Measurements from ENCODE around the gene NCKAP5. TPM values are rescaled to one million over a fixed set of nuclear protein-coding genes. Genes with fewer than 3 reads are reported as not detected.

NCKAP5 gene
- total RNA-seq, 1 donor: not detected

DNA sequence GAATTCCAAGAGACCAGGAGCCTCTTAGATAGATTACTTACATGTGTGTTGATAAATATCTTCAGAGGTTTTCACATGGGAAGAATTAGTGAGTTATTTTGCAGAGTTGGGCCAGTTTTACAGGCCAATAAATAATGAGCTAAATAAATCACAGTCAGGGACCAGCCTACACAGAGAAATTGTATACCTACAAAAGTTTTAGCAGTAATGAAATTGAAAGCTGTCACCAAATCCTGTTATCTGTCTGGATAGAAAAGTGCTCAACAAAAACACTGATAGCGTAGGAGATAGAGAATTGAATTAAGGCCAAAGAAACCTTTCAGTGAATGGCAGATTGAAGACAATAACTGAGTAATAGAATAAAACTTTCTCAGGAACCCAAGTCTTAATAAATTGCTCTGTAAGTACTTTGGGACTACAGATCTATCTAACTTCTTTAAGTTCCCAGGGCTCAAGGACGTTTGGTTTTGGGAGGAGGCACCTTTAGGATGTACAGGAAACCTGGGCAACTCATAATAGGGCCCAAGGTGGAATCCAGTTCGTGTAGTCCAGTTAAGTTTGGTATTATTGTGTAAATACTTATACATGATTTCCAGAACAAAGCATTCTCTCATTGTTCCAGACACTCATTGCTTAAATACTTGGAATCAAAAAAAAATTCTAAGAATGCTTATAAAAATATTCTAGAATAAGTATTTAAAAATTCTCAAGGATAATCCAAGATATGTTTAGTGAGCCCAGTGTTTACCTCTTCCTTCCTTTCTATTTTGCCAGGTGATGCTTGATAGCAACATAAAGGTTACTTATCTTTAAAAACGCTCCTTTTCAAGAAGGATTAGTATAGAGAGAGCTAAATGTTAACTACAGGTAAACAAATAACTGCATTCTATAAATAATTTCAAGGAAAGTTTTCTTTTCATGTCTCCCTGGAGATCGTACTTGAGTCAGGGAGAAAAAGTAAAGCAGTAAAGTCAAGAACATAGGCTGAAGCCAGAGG lies 134.5 kb downstream of the NCKAP5 start:
- no peak for DNase-seq (ENCODE audit: low read depth in 2 of 3, low spot score in 2 of 3)

DNA sequence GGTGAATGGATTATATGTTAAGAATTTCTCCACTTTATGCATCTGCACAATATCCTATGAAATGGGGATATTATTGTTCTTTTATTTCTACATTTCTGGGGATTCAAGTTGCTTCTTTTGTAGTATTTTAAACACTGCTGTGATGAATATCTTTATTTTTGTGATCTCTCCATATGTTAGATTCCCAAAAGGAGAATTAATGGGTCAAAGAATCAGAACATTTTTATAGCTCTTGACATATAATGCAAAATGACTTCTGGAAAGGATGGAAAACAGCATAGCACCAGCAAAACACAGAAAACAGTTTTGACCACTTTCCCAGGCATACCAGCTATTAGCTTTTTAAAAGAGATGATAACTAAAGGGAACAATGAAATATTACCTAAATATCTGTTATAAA lies 135.5 kb downstream of the NCKAP5 start:
- DNase-seq (ENCODE audit: low read depth in 2 of 3, low spot score in 2 of 3): no peak

- no peak for DNase-seq (ENCODE audit: low read depth in 2 of 3, low spot score in 2 of 3)
Observed at GRCh38 chr2:133431289-133431688, 137.0 kb downstream of the NCKAP5 start.

GRCh38 chr2:133426791-133427190 lies 141.5 kb downstream of the NCKAP5 start:
- no peak for DNase-seq (ENCODE audit: low read depth in 2 of 3, low spot score in 2 of 3)

DNA sequence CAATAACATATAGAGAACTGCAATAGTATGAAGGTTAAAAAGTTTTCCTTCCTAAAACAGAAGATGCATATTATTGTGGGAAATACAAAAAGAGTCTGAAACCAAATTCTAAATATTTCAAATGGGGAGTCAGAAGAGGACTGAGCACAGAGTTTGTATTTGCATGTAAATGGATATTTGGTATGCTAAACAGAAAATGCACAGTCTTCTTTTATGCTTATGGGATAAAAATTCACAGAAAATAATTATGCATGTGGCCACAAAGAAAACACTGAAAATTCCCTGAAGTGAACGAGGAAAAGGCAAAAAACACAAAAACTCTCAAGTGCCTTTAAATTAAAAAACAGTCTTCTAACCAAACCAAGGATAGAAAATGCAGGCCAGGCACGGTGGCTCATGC lies 142.7 kb downstream of the NCKAP5 start:
- DNase-seq (ENCODE audit: low read depth in 2 of 3, low spot score in 2 of 3): no peak

DNA sequence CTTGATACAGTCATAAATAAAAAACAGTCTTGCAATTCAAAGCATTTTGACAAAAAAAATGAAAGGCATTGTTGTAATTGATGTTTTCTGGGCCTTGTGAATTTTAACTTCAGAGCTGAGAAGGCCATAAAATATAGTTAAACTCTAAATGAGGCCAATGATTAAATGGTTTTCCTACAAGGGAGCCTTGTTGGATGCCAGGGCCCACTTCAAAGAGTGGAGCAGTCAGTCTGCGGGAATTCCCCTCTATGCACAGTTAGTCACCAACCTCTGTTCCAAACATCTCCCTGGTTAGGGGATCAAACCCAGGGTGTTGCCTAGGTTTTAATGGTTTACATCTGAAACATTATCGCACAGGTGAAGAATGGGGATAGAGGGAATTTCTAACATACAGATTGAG lies 143.4 kb downstream of the NCKAP5 start:
- no peak for DNase-seq (ENCODE audit: low read depth in 2 of 3, low spot score in 2 of 3)

DNA sequence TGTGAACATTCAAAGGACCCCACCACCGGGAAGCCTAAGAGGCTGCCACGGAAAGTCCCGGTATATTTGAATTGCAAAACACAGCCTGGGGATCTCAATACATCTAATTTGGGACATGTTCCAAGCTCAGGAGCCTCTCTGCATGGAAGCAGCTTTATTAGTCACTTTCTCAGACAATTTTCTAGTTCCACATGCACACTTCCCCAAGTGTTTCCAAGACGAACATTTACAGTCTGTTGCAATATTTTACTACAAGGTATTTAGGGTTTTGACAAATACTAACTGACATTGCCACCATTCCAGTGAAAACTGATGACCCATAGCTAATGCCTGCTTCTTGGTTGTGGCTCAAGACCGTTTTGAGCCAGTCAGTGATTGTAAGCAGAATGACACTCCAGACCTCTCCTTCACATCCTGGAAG lies 145.3 kb downstream of the NCKAP5 start:
- no peak for DNase-seq (ENCODE audit: low read depth in 2 of 3, low spot score in 2 of 3)

DNA sequence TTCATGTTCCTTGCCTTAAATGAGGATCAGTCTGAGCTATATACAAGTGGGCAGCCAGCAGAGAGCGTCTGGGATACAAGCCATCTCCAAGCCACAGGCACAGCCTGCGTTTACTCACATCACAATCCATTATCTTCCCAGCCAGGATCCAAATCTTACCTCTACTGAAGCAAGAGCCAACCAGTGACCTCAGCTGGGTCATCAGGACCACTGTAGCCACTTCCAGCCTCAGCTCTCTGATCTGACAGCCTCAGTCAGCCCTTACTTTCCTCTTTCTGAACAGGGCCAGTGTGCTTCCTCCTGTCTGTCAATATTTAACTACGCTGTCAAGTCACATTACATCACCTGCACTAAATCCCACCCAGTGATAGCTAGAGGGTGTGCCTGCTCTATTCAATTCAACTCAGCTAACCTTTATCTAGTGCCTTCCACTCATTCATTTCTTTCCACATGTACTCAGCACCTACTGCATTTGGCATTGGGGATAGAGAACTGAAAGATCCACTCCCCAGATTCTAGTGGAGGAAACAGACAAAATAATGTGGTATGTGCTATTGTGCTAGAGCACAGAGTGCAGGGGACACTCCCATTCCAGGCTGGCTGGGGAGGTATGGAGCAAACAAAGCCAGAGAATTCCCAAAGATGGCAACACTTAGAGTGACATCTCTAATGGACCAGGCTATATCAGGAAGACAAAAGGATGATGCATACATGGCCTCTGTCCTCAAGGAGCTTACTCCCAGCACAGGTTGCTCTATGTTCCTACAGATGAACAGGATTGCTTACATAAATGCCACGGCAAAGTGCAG lies 146.5 kb downstream of the NCKAP5 start:
- DNase-seq (ENCODE audit: low read depth in 2 of 3, low spot score in 2 of 3): no peak

GRCh38 chr2:133420788-133421187 lies 147.5 kb downstream of the NCKAP5 start:
- DNase-seq (ENCODE audit: low read depth in 2 of 3, low spot score in 2 of 3): no peak

DNA sequence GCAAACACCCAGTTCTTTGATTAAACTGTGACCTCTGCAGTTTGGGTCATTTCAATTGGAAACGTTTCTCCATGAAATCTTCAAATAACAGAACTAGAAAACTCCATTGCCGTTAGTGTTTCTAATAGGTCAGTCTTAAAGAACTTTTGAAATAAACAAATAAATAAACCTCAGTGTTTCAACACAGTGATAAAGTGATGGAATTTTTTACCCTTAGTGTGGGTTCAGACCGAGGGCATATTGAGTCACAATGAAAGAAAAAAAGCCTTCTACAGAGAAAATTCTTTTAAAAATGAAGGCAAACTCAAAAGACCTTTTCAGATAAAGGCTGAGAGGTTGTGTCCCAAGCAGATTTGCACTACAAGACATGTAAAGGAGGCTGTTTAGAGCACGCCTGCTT lies 149.6 kb downstream of the NCKAP5 start:
- DNase-seq (ENCODE audit: low read depth in 2 of 3, low spot score in 2 of 3): no peak

- DNase-seq (ENCODE audit: low read depth in 2 of 3, low spot score in 2 of 3): no peak
Observed at GRCh38 chr2:133418021-133418420, 150.2 kb downstream of the NCKAP5 start.

DNA sequence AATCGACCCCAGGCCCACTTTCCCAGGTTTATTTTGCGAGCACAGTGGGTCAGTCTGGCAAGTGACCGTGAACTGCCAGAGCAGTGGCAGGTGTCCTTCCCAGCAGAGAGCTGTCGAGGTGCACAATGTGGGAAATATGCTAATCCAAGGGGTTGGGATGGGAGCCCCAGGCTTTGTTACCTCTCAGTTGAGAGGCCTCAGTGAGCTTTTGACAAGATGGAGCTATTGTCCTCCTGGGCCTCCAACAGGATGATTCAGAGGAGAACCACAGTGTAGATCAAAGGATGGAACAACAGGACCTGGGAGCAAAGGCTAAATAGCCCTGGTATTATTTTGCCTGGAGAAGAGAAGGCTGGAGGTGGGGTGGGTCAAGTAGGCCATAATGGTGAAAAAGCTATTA lies 150.8 kb downstream of the NCKAP5 start:
- DNase-seq (ENCODE audit: low read depth in 2 of 3, low spot score in 2 of 3): no peak

DNA sequence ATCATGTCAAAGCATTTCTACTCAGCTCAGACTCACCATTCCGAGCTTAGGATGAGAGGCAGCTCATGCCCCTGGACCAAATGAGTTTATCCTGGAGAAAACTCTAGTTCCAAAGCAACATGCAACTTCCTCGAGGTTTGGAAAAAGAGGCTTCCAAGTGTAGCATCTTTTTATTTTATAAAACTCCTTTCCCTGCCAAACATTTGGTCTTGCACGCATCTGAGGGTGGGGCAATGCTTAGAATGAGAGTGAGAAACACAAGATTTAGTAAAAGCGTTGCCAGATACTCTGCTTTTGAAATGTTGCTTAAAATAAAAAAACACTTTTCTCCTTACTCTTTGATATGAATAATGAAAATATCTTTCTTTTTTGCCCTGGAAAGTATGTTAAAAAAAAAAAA lies 151.5 kb downstream of the NCKAP5 start:
- DNase-seq (ENCODE audit: low read depth in 2 of 3, low spot score in 2 of 3): no peak

DNA sequence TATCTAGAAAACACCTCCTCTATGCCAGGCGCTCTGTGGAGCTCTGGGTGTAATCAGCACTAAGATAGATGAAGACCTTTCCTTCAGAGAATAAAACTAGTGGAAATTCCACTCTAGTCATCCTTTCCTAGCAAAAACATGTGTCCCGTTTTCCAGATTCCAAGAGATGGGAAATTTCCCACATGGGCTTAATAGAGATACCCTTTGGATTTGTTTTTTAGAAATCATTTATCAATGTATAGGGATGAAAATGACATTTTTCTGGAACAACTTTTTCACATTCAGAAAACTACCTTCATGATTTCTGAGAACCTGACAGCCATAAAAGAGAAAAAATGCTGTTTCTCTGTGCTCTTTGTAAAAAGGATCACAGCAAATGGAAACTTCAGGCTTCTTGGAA lies 152.1 kb downstream of the NCKAP5 start:
- DNase-seq (ENCODE audit: low read depth in 2 of 3, low spot score in 2 of 3): no peak

DNA sequence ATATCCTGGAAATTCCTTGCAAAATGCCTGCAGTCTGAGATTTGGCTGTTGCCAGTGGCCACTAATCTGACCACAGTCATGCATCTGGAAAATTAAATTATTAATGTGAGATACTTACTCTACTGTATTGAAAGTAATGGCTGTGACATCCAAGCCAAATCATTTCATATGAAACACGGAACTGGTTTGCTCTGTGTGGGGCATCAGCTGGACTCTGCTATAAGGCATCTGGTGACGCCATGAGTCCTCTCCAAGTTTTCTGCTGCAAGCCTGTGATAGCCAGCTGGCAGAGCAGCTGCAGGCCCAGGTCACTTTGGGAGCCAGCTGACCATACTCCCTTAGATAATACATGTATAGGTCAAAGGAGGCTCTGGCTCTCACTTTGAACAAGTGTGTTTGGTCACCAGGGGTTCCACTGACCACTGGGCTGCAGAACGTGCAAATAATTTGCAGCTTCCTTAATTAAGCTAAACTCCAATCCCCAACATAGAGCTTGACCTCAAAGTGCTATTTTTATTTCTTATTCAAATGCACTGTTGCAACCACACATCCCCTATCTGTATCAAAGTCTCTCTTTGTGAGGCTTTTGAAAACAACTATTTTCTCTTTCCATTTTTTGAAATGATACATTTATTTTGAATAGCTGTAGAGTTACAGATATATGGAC lies 152.9 kb downstream of the NCKAP5 start:
- no peak for DNase-seq (ENCODE audit: low read depth in 2 of 3, low spot score in 2 of 3)

GRCh38 chr2:133414486-133415209 lies 153.6 kb downstream of the NCKAP5 start:
- DNase-seq (ENCODE audit: low read depth in 2 of 3, low spot score in 2 of 3): no peak

- DNase-seq (ENCODE audit: low read depth in 2 of 3, low spot score in 2 of 3): no peak
Observed at GRCh38 chr2:133413863-133414262, 154.4 kb downstream of the NCKAP5 start.

DNA sequence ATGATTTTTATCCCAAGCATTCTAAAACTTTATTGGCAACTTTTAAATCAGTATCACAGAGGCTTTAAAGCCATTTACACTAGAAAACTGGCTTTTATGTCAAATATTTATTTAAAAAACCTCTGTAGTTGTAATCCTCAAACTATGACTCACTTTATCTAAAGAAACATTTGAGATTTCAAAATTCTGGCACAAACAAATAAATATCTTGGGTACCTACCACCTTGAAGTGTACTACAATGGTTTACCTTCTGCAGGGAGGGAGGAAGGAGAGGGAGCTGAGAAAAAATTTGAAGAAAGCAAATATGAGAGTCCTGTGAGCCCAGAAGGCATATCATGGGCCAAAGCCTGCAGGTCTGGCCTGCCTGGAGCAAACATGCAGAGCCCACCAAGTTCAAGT lies 155.6 kb downstream of the NCKAP5 start:
- DNase-seq (ENCODE audit: low read depth in 2 of 3, low spot score in 2 of 3): no peak

GRCh38 chr2:133411857-133412256 lies 156.4 kb downstream of the NCKAP5 start:
- no peak for DNase-seq (ENCODE audit: low read depth in 2 of 3, low spot score in 2 of 3)

DNA sequence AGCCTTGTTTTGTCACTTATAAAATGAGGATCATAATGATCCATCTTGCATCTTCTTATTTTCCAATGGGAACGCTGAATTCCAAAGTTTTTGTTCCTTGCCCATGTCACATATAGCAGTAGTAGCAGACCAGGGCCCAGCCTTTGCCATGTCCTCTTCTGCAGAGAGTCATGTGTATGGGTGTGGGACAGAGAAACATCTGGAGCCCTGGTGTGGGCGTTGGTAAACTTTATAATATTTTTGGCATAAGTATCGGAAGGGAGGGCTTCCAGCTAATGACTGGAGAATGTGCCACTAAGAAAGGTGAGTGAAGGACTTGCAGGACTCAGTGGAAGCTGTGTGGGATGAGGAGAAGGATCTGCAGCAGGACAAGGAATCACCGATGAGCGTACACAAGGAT lies 157.2 kb downstream of the NCKAP5 start:
- no peak for DNase-seq (ENCODE audit: low read depth in 2 of 3, low spot score in 2 of 3)
